GM23338 (cell line): Measurements from ENCODE around the gene RASSF6. TPM values are rescaled to one million over a fixed set of nuclear protein-coding genes. Genes with fewer than 3 reads are reported as not detected.

Source experiments
- ATAC-seq: fragments of 200-7000 bp; cut with Tn5 transposase; 3 replicates; pipeline ENCODE4 v1.9.1; 2020
- DNase-seq: peaks from one replicate; pipeline ENCODE4 v3.0.0-alpha.2; 2015; ENCODE audit warnings: low spot score
- H2AFZ ChIP-seq: fragments of 200-600 bp; sonication (generic); 2 replicates; pipeline ENCODE4 v1.8.0; 2016; ENCODE audit warnings: antibody characterized with exemption, mild to moderate bottlenecking, moderate library complexity
- H3F3A ChIP-seq: fragments of 200-600 bp; sonication (generic); replicated peaks from 2 replicates; pipeline ENCODE4 v1.8.0; 2017; ENCODE audit warnings: antibody characterized with exemption, mixed run types, low read depth
- H3K27ac ChIP-seq: fragments of 200-600 bp; sonication (generic); 2 replicates; pipeline ENCODE4 v1.6.1; 2016; ENCODE audit warnings: low read depth
- H3K27me3 ChIP-seq: fragments of 200-600 bp; sonication (generic); 2 replicates; pipeline ENCODE4 v1.8.0; 2016; ENCODE audit warnings: mild to moderate bottlenecking, mixed run types, moderate library complexity; ENCODE audit not compliant: insufficient read depth
- H3K36me3 ChIP-seq: fragments of 200-600 bp; sonication (generic); 2 replicates; pipeline ENCODE4 v1.8.0; 2016; ENCODE audit warnings: mild to moderate bottlenecking; ENCODE audit not compliant: insufficient read depth
- H3K4me1 ChIP-seq: fragments of 200-600 bp; sonication (generic); 2 replicates; pipeline ENCODE4 v1.8.0; 2016; ENCODE audit warnings: mild to moderate bottlenecking, moderate library complexity; ENCODE audit not compliant: insufficient read depth
- H3K4me2 ChIP-seq: fragments of 200-600 bp; sonication (generic); 2 replicates; pipeline ENCODE4 v1.7.1; 2017; ENCODE audit warnings: mixed run types
- H3K4me3 ChIP-seq: fragments of 200-600 bp; sonication (generic); 2 replicates; pipeline ENCODE4 v1.6.1; 2016; ENCODE audit warnings: mixed run types
- H3K79me2 ChIP-seq: fragments of 200-600 bp; sonication (generic); replicated peaks from 2 replicates; pipeline ENCODE4 v1.8.0; 2017; ENCODE audit warnings: mild to moderate bottlenecking; ENCODE audit not compliant: insufficient read depth
- H3K9me2 ChIP-seq: fragments of 200-600 bp; sonication (generic); 2 replicates; pipeline ENCODE4 v1.8.0; 2017; ENCODE audit not compliant: insufficient read depth
- H4K20me1 ChIP-seq: fragments of 200-600 bp; sonication (generic); replicated peaks from 2 replicates; pipeline ENCODE4 v1.8.0; 2017; ENCODE audit warnings: mild to moderate bottlenecking; ENCODE audit not compliant: insufficient read depth
- H3K27ac Mint-ChIP-seq: 2 replicates; pipeline ENCODE4 v1.8.0; 2020; ENCODE audit warnings: inconsistent platforms, mild to moderate bottlenecking, moderate library complexity, mixed read lengths
- H3K27me3 Mint-ChIP-seq: 3 replicates; pipeline ENCODE4 v1.8.0; 2022; ENCODE audit warnings: low read depth, mild to moderate bottlenecking, moderate library complexity, mixed read lengths, inconsistent platforms; ENCODE audit not compliant: insufficient read depth, poor library complexity
- H3K36me3 Mint-ChIP-seq: 3 replicates; pipeline ENCODE4 v1.8.0; 2021; ENCODE audit warnings: low read depth, mild to moderate bottlenecking, inconsistent platforms, moderate library complexity, mixed read lengths
- H3K4me1 Mint-ChIP-seq: 3 replicates; pipeline ENCODE4 v1.8.0; 2020; ENCODE audit warnings: mild to moderate bottlenecking, inconsistent platforms, mixed read lengths
- H3K4me3 Mint-ChIP-seq: 3 replicates; pipeline ENCODE4 v1.8.0; 2021; ENCODE audit warnings: moderate library complexity, mild to moderate bottlenecking, inconsistent platforms, mixed read lengths
- H3K9me3 Mint-ChIP-seq: 3 replicates; pipeline ENCODE4 v1.8.0; 2020; ENCODE audit warnings: moderate library complexity, mild to moderate bottlenecking, inconsistent platforms, mixed read lengths
- CREB1 ChIP-seq: fragments of 250-450 bp; sonication (Bioruptor Pico); IDR thresholded peaks from 2 replicates; pipeline ENCODE4 v1.5.0; 2020; ENCODE audit warnings: low read depth, mild to moderate bottlenecking, moderate library complexity
- EZH2phosphoT487 ChIP-seq: fragments of 200-600 bp; sonication (generic); IDR thresholded peaks from one replicate; pipeline ENCODE4 v1.8.1; 2018; ENCODE audit warnings: antibody characterized with exemption; ENCODE audit not compliant: unreplicated experiment
- JUNB ChIP-seq: IDR thresholded peaks from one replicate; pipeline ENCODE4 v1.6.1; 2016; ENCODE audit warnings: antibody characterized with exemption; ENCODE audit not compliant: unreplicated experiment
- NANOG ChIP-seq: IDR thresholded peaks from 2 replicates; pipeline ENCODE4 v1.6.1; 2016; ENCODE audit warnings: antibody characterized with exemption, borderline replicate concordance
- POLR2AphosphoS5 ChIP-seq: IDR thresholded peaks from 2 replicates; pipeline ENCODE4 v1.6.1; 2016; ENCODE audit warnings: antibody characterized with exemption, low read depth
- STAT1 ChIP-seq: IDR thresholded peaks from one replicate; pipeline ENCODE4 v1.6.1; 2016; ENCODE audit warnings: antibody characterized with exemption; ENCODE audit not compliant: unreplicated experiment
- ZNF114 ChIP-seq: fragments of 250-450 bp; sonication (Bioruptor Pico); IDR thresholded peaks from 2 replicates; pipeline ENCODE4 v1.5.0; 2020; ENCODE audit warnings: mild to moderate bottlenecking, moderate library complexity
- ZNF331 ChIP-seq: fragments of 250-450 bp; sonication (Bioruptor Pico); IDR thresholded peaks from 2 replicates; pipeline ENCODE4 v1.5.0; 2020; ENCODE audit warnings: low read depth, mild to moderate bottlenecking, moderate library complexity
- polyA plus RNA-seq: library from polyadenylated mRNA; unstranded; fragments of >200 nt; fragmentation: Nextera tagmentation; extraction: Ambion mirVana; gene quantifications from 2 replicates; pipeline ENCODE4 v1.2.1, GENCODE V29; 2016
- total RNA-seq: library from RNA; depleted of rRNA; stranded (reverse); fragments of >200 nt; shearing (Covaris generic); gene quantifications from 2 replicates; pipeline ENCODE4 v1.2.3, GENCODE V29; 2014
- TF ChIP-seq, protein P1 (sequence below): IDR thresholded peaks from one replicate; pipeline ENCODE4 v1.6.1; 2018; ENCODE audit warnings: antibody characterized with exemption; ENCODE audit not compliant: unreplicated experiment
- TF ChIP-seq, protein P2 (sequence below): IDR thresholded peaks from 2 replicates; pipeline ENCODE4 v1.6.1; 2016; ENCODE audit warnings: antibody characterized with exemption
- TF ChIP-seq, protein P3 (sequence below), 2 experiments: fragments of 200-600 bp in 1 of 2; sonication (generic) in 1 of 2; conservative IDR thresholded peaks; 2 replicates each; pipeline versions ENCODE4 v1.5.1 to v1.6.1; 2016 to 2017; ENCODE audit warnings: antibody characterized with exemption in 2 of 2, low read depth in 2 of 2, mild to moderate bottlenecking in 2 of 2, moderate library complexity in 1 of 2
- TF ChIP-seq, protein P4 (sequence below): fragments of 250-450 bp; sonication (Bioruptor Pico); IDR thresholded peaks from 2 replicates; pipeline ENCODE4 v1.5.0; 2020; ENCODE audit warnings: mild to moderate bottlenecking, moderate library complexity

RASSF6 gene
- total and polyA plus RNA-seq, 2 experiments from 2014 or later, result 0.14 to 0.79 TPM

DNA sequence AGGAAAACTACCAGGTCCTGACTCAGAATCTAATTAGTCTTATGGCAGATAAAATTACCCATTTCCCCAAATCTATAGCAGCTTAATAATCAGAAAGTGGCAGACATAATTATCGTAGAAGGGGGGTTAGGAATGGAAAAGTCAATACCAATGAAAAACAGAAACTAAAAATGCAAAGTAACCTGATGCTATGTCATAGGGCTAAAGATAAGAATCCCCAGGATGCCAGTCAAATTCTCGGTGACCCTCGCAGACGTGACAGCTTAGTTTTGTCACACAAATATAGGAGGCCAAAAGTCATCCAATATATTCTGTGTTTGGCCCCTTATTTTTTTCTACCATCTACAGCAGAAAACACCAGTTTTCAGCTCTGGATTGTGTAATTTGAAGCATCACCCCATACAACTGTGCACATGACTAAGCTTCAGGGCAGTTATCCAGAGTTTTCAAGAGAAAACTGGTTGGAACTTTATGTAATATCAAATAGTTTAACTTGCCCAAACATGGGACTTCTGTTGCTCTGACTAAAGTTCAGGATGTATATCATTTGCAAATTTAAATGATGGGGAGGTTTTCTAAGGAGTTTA lies 30.9 kb downstream of the RASSF6 start:
- H3K9me2 ChIP-seq, result no peaks in the 10 kb centered on the region
- H3K4me2 ChIP-seq, result no peak overlapping the region
- no peaks in the 10 kb centered on the region for H3K27me3 ChIP-seq
- Mint-ChIP-seq H3K27ac (no peak overlapping the region), H3K4me1 (peaks cover 21% of the 10 kb centered on the region; the same call in 2 of the 3 replicates), H3K4me3 (no peak overlapping the region), H3K9me3 (no peaks in the 10 kb centered on the region), H3K27me3 (no peaks in the 10 kb centered on the region), H3K36me3 (no peaks in the 10 kb centered on the region)
- H3K27ac ChIP-seq, result no peak overlapping the region
- H3K36me3 ChIP-seq, result no peaks in the 10 kb centered on the region
- peaks cover 11% of the 10 kb centered on the region for H3K4me1 ChIP-seq
- TF ChIP-seq, protein P1, sequence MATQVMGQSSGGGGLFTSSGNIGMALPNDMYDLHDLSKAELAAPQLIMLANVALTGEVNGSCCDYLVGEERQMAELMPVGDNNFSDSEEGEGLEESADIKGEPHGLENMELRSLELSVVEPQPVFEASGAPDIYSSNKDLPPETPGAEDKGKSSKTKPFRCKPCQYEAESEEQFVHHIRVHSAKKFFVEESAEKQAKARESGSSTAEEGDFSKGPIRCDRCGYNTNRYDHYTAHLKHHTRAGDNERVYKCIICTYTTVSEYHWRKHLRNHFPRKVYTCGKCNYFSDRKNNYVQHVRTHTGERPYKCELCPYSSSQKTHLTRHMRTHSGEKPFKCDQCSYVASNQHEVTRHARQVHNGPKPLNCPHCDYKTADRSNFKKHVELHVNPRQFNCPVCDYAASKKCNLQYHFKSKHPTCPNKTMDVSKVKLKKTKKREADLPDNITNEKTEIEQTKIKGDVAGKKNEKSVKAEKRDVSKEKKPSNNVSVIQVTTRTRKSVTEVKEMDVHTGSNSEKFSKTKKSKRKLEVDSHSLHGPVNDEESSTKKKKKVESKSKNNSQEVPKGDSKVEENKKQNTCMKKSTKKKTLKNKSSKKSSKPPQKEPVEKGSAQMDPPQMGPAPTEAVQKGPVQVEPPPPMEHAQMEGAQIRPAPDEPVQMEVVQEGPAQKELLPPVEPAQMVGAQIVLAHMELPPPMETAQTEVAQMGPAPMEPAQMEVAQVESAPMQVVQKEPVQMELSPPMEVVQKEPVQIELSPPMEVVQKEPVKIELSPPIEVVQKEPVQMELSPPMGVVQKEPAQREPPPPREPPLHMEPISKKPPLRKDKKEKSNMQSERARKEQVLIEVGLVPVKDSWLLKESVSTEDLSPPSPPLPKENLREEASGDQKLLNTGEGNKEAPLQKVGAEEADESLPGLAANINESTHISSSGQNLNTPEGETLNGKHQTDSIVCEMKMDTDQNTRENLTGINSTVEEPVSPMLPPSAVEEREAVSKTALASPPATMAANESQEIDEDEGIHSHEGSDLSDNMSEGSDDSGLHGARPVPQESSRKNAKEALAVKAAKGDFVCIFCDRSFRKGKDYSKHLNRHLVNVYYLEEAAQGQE, result no peak
- TF ChIP-seq POLR2AphosphoS5 (no peak), ZNF114 (no peak), STAT1 (no peak), NANOG (no peak), JUNB (no peak), ZNF331 (CRISPR knock-in tag) (no peak), EZH2phosphoT487 (no peak), CREB1 (CRISPR knock-in tag) (no peak)
- TF ChIP-seq, protein P2, sequence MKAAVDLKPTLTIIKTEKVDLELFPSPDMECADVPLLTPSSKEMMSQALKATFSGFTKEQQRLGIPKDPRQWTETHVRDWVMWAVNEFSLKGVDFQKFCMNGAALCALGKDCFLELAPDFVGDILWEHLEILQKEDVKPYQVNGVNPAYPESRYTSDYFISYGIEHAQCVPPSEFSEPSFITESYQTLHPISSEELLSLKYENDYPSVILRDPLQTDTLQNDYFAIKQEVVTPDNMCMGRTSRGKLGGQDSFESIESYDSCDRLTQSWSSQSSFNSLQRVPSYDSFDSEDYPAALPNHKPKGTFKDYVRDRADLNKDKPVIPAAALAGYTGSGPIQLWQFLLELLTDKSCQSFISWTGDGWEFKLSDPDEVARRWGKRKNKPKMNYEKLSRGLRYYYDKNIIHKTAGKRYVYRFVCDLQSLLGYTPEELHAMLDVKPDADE, result no peak
- TF ChIP-seq, protein P3, sequence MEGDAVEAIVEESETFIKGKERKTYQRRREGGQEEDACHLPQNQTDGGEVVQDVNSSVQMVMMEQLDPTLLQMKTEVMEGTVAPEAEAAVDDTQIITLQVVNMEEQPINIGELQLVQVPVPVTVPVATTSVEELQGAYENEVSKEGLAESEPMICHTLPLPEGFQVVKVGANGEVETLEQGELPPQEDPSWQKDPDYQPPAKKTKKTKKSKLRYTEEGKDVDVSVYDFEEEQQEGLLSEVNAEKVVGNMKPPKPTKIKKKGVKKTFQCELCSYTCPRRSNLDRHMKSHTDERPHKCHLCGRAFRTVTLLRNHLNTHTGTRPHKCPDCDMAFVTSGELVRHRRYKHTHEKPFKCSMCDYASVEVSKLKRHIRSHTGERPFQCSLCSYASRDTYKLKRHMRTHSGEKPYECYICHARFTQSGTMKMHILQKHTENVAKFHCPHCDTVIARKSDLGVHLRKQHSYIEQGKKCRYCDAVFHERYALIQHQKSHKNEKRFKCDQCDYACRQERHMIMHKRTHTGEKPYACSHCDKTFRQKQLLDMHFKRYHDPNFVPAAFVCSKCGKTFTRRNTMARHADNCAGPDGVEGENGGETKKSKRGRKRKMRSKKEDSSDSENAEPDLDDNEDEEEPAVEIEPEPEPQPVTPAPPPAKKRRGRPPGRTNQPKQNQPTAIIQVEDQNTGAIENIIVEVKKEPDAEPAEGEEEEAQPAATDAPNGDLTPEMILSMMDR (conservative IDR thresholded peaks at IDR 0.05; ENCODE audit: low read depth in 2 of 2), result no peak
- TF ChIP-seq, protein P4, sequence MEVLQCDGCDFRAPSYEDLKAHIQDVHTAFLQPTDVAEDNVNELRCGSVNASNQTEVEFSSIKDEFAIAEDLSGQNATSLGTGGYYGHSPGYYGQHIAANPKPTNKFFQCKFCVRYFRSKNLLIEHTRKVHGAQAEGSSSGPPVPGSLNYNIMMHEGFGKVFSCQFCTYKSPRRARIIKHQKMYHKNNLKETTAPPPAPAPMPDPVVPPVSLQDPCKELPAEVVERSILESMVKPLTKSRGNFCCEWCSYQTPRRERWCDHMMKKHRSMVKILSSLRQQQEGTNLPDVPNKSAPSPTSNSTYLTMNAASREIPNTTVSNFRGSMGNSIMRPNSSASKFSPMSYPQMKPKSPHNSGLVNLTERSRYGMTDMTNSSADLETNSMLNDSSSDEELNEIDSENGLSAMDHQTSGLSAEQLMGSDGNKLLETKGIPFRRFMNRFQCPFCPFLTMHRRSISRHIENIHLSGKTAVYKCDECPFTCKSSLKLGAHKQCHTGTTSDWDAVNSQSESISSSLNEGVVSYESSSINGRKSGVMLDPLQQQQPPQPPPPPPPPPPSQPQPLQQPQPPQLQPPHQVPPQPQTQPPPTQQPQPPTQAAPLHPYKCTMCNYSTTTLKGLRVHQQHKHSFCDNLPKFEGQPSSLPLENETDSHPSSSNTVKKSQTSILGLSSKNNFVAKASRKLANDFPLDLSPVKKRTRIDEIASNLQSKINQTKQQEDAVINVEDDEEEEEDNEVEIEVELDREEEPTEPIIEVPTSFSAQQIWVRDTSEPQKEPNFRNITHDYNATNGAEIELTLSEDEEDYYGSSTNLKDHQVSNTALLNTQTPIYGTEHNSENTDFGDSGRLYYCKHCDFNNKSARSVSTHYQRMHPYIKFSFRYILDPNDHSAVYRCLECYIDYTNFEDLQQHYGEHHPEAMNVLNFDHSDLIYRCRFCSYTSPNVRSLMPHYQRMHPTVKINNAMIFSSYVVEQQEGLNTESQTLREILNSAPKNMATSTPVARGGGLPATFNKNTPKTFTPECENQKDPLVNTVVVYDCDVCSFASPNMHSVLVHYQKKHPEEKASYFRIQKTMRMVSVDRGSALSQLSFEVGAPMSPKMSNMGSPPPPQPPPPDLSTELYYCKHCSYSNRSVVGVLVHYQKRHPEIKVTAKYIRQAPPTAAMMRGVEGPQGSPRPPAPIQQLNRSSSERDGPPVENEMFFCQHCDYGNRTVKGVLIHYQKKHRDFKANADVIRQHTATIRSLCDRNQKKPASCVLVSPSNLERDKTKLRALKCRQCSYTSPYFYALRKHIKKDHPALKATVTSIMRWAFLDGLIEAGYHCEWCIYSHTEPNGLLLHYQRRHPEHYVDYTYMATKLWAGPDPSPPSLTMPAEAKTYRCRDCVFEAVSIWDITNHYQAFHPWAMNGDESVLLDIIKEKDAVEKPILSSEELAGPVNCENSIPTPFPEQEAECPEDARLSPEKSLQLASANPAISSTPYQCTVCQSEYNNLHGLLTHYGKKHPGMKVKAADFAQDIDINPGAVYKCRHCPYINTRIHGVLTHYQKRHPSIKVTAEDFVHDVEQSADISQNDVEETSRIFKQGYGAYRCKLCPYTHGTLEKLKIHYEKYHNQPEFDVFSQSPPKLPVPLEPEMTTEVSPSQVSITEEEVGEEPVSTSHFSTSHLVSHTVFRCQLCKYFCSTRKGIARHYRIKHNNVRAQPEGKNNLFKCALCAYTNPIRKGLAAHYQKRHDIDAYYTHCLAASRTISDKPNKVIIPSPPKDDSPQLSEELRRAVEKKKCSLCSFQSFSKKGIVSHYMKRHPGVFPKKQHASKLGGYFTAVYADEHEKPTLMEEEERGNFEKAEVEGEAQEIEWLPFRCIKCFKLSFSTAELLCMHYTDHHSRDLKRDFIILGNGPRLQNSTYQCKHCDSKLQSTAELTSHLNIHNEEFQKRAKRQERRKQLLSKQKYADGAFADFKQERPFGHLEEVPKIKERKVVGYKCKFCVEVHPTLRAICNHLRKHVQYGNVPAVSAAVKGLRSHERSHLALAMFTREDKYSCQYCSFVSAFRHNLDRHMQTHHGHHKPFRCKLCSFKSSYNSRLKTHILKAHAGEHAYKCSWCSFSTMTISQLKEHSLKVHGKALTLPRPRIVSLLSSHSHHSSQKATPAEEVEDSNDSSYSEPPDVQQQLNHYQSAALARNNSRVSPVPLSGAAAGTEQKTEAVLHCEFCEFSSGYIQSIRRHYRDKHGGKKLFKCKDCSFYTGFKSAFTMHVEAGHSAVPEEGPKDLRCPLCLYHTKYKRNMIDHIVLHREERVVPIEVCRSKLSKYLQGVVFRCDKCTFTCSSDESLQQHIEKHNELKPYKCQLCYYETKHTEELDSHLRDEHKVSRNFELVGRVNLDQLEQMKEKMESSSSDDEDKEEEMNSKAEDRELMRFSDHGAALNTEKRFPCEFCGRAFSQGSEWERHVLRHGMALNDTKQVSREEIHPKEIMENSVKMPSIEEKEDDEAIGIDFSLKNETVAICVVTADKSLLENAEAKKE, result no peak
- H3K79me2 ChIP-seq, result no peaks in the 10 kb centered on the region
- DNase-seq (no peak), ATAC-seq (no peak)
- no peak overlapping the region for H2AFZ ChIP-seq
- H4K20me1 ChIP-seq, result no peaks in the 10 kb centered on the region
- H3K4me3 ChIP-seq, result no peak overlapping the region
- H3F3A ChIP-seq, result no peaks in the 10 kb centered on the region
